HG03196 (cell line): ENCODE measurements around the gene RAP1GDS1.

ENCODE experiments used
- ATAC-seq: cut with Tn5 transposase; IDR thresholded peaks from one replicate; pipeline ENCODE4 v1.9.1; 2021; ENCODE audit not compliant: unreplicated experiment

The RAP1GDS1 gene

GRCh38 chr4:98260579-98261404 lies at the start of gene RAP1GDS1:
Gene RAP1GDS1 (plus strand): TSS chr4:98261384. CDS start chr4:98261566, 182 bp downstream.
- peak; percentile 88 for ATAC-seq

GRCh38 chr4:98222306-98222705 lies 38.9 kb upstream of the RAP1GDS1 start:
- ATAC-seq: no peak

DNA sequence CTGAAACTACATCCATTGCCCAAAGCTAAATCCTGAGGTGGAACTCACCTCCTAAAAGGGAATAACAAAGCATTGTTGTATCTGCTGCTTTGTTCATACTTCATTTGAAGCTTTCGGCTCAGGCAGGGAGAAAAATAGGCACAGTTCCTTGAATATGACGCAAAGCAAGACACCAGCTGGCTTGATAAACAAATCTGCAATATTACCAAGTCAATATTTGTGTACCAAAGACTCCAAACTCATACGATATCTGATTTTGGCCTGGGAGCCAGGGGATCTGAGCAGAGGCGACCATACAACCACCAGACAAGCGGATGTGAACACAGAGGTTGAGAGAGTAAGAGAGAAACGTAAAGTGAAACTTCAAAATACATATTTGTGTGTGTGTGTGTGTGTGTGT lies 34.8 kb upstream of the RAP1GDS1 start:
- no peak for ATAC-seq

GRCh38 chr4:98230961-98231360 lies 30.2 kb upstream of the RAP1GDS1 start:
- no peak for ATAC-seq

GRCh38 chr4:98232202-98232601 lies 29.0 kb upstream of the RAP1GDS1 start:
- no peak for ATAC-seq

DNA sequence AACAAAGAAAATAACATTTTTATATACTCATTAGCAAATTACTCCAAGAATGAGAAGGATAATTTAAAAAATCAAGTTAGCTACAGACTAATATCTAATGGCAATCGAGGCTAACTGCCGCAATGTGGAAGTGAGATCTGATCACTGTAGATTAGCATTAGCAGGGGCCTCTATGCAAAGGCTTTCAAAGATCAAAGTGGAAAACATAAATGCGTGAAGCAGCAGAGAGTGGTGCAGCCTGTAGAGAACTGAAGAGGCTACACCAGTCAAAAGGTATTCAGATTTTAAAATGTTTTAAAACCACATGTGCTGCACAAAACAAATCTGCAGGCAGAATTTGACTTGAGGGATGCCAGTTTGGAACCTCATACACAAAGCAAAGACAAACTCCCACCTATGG lies 24.0 kb upstream of the RAP1GDS1 start:
- no peak for ATAC-seq

DNA sequence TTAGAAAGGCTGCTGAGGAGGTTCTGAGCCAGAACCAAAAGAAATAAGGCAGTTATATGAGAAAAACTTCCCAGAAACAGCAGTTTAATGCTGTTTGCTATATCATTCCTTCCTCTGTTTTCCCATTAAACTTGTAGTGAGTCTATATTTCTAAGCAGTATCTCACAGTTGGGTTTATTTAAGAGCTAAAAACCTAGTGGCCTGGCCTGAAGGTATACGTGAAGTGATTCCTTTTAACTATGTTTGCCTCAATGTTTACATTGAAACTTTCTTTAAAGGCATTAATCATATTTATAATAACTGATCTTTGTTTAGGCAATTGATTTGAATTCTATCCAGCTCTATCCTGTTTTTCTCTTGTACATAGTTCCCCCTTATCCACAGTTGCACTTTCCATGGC lies 19.1 kb upstream of the RAP1GDS1 start:
- ATAC-seq: no peak

- no peak for ATAC-seq
Observed at GRCh38 chr4:98242538-98242937, 18.6 kb upstream of the RAP1GDS1 start.

GRCh38 chr4:98245226-98245625 lies 16.0 kb upstream of the RAP1GDS1 start:
- no peak for ATAC-seq

GRCh38 chr4:98248934-98249333 lies 12.2 kb upstream of the RAP1GDS1 start:
- ATAC-seq: no peak

- no peak for ATAC-seq
Observed at GRCh38 chr4:98249831-98250230, 11.4 kb upstream of the RAP1GDS1 start.

- ATAC-seq: no peak
Observed at GRCh38 chr4:98253499-98253898, 7.7 kb upstream of the RAP1GDS1 start.

GRCh38 chr4:98260047-98260578 lies 1.1 kb upstream of the RAP1GDS1 start:
- ATAC-seq: peak; percentile 19

- peak; percentile 15 for ATAC-seq
Observed at GRCh38 chr4:98261405-98262291, 464 bp downstream of the RAP1GDS1 start.

- ATAC-seq: no peak
Observed at GRCh38 chr4:98262431-98262830, 1.2 kb downstream of the RAP1GDS1 start.

- ATAC-seq: no peak
Observed at GRCh38 chr4:98267498-98267897, 6.3 kb downstream of the RAP1GDS1 start.

- ATAC-seq: no peak
Observed at GRCh38 chr4:98275145-98275544, 14.0 kb downstream of the RAP1GDS1 start.

DNA sequence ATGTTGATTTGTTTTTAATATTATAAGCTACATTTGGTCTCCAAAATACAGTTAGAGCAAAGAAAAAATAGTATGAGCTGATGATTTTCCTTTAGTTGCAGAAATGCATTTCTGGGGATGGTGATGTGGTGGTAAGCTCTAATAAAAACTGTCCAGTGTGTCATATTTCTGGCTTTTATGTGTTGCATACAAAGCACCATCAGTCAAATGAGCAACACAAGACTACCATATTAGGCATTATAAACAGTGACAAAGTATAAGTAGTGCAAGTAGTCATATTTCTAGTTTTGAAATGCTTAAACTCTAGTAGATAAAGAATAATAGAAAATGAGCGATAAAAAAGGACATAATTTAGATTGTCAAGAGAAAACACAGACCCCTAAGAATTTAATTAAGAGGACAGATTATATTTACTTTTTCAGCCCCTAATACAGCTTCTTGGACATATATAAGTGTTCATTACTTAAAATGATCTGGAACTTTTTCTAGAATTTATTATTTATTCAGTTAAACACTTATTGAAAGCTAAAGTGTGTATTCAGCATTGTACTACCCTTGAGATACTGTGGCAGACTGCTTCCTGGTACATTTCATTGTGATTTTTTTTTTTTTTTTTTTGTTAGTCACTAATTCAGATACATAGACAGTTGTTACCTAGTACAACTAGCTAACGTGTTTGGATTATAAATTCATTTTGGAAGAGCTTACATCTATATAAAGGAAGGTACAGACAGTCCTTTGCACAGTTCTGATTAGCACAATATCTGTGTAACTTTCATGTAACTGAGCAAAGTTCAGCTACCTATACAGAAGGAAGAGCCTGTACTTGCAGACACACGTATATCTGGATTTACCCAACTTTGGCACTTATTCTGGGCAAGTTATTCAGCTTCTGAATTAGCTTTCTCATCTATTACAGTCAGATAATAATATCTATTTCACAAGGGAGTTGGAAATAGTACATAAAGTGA lies 22.3 kb downstream of the RAP1GDS1 start:
- no peak for ATAC-seq

DNA sequence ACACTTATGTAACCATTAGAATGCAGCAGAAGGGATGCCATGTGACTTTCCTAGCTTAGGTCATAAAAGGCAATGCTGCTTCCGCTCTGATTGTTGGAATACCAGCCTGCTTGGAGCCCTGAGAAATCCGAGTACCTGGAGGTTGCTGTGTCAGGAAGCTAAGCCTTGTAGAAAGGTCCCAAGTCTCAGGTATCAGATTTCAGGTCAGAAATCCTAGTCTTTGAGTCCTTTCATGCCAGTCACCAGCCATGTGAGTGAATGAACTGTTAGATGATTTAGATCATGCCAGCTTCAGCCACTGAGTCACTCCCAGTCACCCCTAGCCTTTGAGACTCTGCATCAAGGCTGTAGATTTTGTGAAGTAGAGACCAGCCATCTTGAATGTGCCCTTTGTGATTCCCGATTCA lies 23.5 kb downstream of the RAP1GDS1 start:
- no peak for ATAC-seq

DNA sequence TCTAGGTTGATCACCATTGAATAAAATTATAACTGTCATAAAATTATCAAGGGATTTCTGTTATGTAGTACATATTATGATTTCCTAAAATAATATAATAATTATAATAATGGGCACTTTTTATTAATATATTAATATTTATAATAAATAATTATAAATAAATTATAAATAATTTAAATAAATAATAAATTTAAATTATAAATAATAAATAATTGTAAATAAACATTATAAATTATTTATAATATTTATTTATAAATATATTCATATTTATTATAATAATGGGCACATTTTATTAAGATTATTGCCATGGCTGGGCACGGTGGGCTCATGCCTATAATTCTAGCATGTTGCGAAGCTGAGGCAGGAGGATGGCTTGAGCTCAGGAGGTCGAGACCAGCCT lies 24.5 kb downstream of the RAP1GDS1 start:
- no peak for ATAC-seq

DNA sequence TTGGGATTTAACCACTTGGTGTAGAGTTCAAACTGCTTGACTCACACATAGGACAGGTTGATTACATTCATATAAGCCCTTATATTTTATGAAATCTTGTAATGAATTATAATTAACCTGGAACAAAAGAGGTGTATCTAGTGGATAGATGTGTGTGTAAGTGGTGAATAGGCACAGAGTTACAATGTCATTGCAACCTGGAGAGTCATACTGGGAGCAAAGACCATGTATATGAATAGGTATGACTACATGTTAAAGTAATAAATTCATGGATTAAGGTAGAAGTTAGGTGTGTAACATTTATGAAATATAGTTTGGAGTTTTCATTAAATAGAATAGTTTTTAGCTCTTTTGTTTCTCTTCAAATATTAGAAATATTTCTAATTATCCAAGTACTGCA lies 26.1 kb downstream of the RAP1GDS1 start:
- no peak for ATAC-seq
